Rectal smooth muscle tissue (tissue), 1 donor: ENCODE results near the gene DCAKD.

ENCODE experiments used
- H3K27ac ChIP-seq: one replicate; pipeline ENCODE4 v1.7.0; 2013; ENCODE audit warnings: low read depth, low read length, inconsistent platforms
- H3K27me3 ChIP-seq: one replicate; pipeline ENCODE4 v1.7.0; 2013; ENCODE audit warnings: low read length; ENCODE audit not compliant: control insufficient read depth, insufficient read depth
- H3K36me3 ChIP-seq: one replicate; pipeline ENCODE4 v1.7.0; 2013; ENCODE audit warnings: low read length; ENCODE audit not compliant: control insufficient read depth, insufficient read depth
- H3K4me1 ChIP-seq: one replicate; pipeline ENCODE4 v1.7.0; 2013; ENCODE audit warnings: low read length; ENCODE audit not compliant: control insufficient read depth, insufficient read depth
- H3K4me3 ChIP-seq: one replicate; pipeline ENCODE4 v1.7.0; 2013; ENCODE audit warnings: low read length
- H3K9ac ChIP-seq: one replicate; pipeline ENCODE4 v1.7.0; 2013; ENCODE audit warnings: low read length

DCAKD gene

GRCh38 chr17:44982113-44982702 lies 69.2 kb downstream of the DCAKD start:
- no peaks in the 10 kb centered on the region for H3K36me3 ChIP-seq
- peaks cover 42% of the 10 kb centered on the region for H3K4me1 ChIP-seq
- H3K4me3 ChIP-seq = no peak overlapping the region
- no peak overlapping the region for H3K9ac ChIP-seq
- H3K27me3 ChIP-seq = no peaks in the 10 kb centered on the region
- H3K27ac ChIP-seq = no peak overlapping the region

- Histone ChIP-seq H3K4me1 (peaks cover 45% of the 10 kb centered on the region), H3K4me3 (no peak overlapping the region), H3K27ac (peak overlapping the region; percentile 23), H3K36me3 (no peaks in the 10 kb centered on the region), H3K9ac (no peak overlapping the region), H3K27me3 (peaks cover 3% of the 10 kb centered on the region)
Measured at GRCh38 chr17:44981221-44981968, 70.0 kb downstream of the DCAKD start.

GRCh38 chr17:44979426-44979995 lies 71.9 kb downstream of the DCAKD start:
- Histone ChIP-seq H3K4me3 (no peak overlapping the region), H3K27ac (peak overlapping the region; percentile 79), H3K27me3 (peaks cover 3% of the 10 kb centered on the region), H3K36me3 (no peaks in the 10 kb centered on the region), H3K4me1 (peaks cover 45% of the 10 kb centered on the region), H3K9ac (no peak overlapping the region)

GRCh38 chr17:44978807-44979206 lies 72.6 kb downstream of the DCAKD start:
- Histone ChIP-seq H3K36me3 (no peaks in the 10 kb centered on the region), H3K4me1 (peaks cover 45% of the 10 kb centered on the region), H3K27ac (peak overlapping the region; percentile 77), H3K9ac (no peak overlapping the region), H3K27me3 (peaks cover 3% of the 10 kb centered on the region), H3K4me3 (no peak overlapping the region)

- Histone ChIP-seq H3K27ac (peak overlapping the region; percentile 77), H3K36me3 (no peaks in the 10 kb centered on the region), H3K9ac (no peak overlapping the region), H3K4me1 (peaks cover 45% of the 10 kb centered on the region), H3K27me3 (peaks cover 4% of the 10 kb centered on the region), H3K4me3 (no peak overlapping the region)
Measured at GRCh38 chr17:44977814-44978550, 73.5 kb downstream of the DCAKD start.

- H3K27ac ChIP-seq = peak overlapping the region; percentile 77
- no peaks in the 10 kb centered on the region for H3K36me3 ChIP-seq
- H3K9ac ChIP-seq = no peak overlapping the region
- peaks cover 45% of the 10 kb centered on the region for H3K4me1 ChIP-seq
- H3K27me3 ChIP-seq = peaks cover 5% of the 10 kb centered on the region
- H3K4me3 ChIP-seq = no peak overlapping the region
Measured at GRCh38 chr17:44977065-44977464, 74.4 kb downstream of the DCAKD start.

- no peak overlapping the region for H3K4me3 ChIP-seq
- H3K9ac ChIP-seq = no peak overlapping the region
- H3K36me3 ChIP-seq = no peaks in the 10 kb centered on the region
- H3K27me3 ChIP-seq = peaks cover 5% of the 10 kb centered on the region
- H3K27ac ChIP-seq = peak overlapping the region; percentile 77
- peaks cover 40% of the 10 kb centered on the region for H3K4me1 ChIP-seq
Measured at GRCh38 chr17:44976206-44976605, 75.2 kb downstream of the DCAKD start.
